GM18508 (cell line): ENCODE data around the gene SGSH.
"Not testable (repeated sequence)": the region's sequence is repeated elsewhere in the genome, so short reads cannot be mapped to it uniquely, and the experiment has no call there.

ENCODE experiments used
- ATAC-seq: cut with Tn5 transposase; IDR thresholded peaks from one replicate; pipeline ENCODE4 v1.9.1; 2021; ENCODE audit warnings: moderate number of reproducible peaks; ENCODE audit not compliant: insufficient read depth, unreplicated experiment

The SGSH gene

GRCh38 chr17:80220054-80220735 is at the start of gene SGSH, which contains the start of gene SLC26A11:
Gene SGSH (minus strand): TSS chr17:80220333. CDS start chr17:80220313, 20 bp downstream.
Gene SLC26A11 (plus strand): TSS chr17:80220427. CDS start chr17:80221561, 1,134 bp downstream.
- no peak for ATAC-seq

GRCh38 chr17:80269405-80269807 is 49.3 kb upstream of the SGSH start:
- no peak for ATAC-seq

GRCh38 chr17:80268427-80268826 is 48.3 kb upstream of the SGSH start:
- ATAC-seq = no peak

- no peak for ATAC-seq
These were observed 47.3 kb upstream of the SGSH start for GRCh38 chr17:80267391-80267790.

GRCh38 chr17:80265205-80266068 is 45.3 kb upstream of the SGSH start:
- ATAC-seq = no peak

- no peak for ATAC-seq
These were observed 44.3 kb upstream of the SGSH start for GRCh38 chr17:80264205-80265075.

GRCh38 chr17:80263253-80264204 is 43.4 kb upstream of the SGSH start:
- peak; percentile 32 for ATAC-seq

GRCh38 chr17:80262775-80263244 is 42.7 kb upstream of the SGSH start:
- ATAC-seq = no peak

GRCh38 chr17:80262291-80262690 is 42.2 kb upstream of the SGSH start:
- no peak for ATAC-seq

- ATAC-seq = no peak
These were observed 41.8 kb upstream of the SGSH start for GRCh38 chr17:80261895-80262279.

GRCh38 chr17:80261159-80261894 is 41.2 kb upstream of the SGSH start:
- no peak for ATAC-seq

- ATAC-seq = no peak
These were observed 40.6 kb upstream of the SGSH start, which contains the start of gene RNF213 for GRCh38 chr17:80260791-80261158. Gene RNF213 (plus strand): TSS chr17:80260852. CDS start chr17:80263682, 2,830 bp downstream.

GRCh38 chr17:80260069-80260535 is 40.0 kb upstream of the SGSH start:
- no peak for ATAC-seq

GRCh38 chr17:80259457-80260068 is 39.4 kb upstream of the SGSH start:
- no peak for ATAC-seq

- not testable (repeated sequence) for ATAC-seq
These were observed 38.2 kb upstream of the SGSH start for GRCh38 chr17:80258296-80258695.

- ATAC-seq = no peak
These were observed 37.6 kb upstream of the SGSH start for GRCh38 chr17:80257716-80258213.

- no peak for ATAC-seq
These were observed 35.9 kb upstream of the SGSH start for GRCh38 chr17:80256034-80256350.
